Activated CD4-positive, alpha-beta T cell treated with anti-CD3 and anti-CD28 coated beads for 1 hour (primary cell): ENCODE measurements around the gene RAC3.

Experiments used
- DNase-seq: peaks from one replicate; pipeline ENCODE4 v3.0.0-alpha.2; 2020

The RAC3 gene

DNA sequence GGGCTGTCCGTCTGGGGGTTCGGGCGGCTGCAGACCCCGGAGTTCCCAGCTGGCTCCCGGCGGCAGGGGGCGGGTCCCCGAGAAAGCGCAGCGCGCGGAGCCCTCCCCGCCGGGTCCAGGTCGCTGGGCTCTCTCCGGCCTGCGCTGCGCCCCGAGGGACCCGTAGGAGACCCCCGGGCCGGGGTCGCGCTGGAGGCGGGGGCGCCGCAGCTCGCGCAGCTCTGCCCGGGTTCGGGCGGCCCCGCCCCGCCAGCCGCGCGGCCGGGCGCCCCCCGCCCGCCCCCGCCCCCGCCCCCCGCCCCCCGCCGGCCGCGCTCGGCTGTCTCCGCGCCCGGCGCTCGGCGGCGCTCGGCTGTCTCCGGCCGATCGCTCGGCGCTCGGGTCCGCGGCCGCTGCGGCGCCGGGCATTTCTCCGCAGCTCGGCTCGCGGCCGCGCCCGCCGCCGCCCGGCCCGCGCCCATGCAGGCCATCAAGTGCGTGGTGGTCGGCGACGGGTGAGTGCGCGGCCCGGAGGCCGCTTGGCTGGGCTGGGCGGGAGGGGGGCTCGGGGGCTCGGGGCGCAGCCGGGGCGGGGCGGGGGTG lies at the start of gene RAC3:
Gene RAC3 (plus strand): TSS at position 376 of the 582 bp plus-strand sequence. CDS start 84 bp downstream, at position 460.
- DNase-seq, result no peak

DNA sequence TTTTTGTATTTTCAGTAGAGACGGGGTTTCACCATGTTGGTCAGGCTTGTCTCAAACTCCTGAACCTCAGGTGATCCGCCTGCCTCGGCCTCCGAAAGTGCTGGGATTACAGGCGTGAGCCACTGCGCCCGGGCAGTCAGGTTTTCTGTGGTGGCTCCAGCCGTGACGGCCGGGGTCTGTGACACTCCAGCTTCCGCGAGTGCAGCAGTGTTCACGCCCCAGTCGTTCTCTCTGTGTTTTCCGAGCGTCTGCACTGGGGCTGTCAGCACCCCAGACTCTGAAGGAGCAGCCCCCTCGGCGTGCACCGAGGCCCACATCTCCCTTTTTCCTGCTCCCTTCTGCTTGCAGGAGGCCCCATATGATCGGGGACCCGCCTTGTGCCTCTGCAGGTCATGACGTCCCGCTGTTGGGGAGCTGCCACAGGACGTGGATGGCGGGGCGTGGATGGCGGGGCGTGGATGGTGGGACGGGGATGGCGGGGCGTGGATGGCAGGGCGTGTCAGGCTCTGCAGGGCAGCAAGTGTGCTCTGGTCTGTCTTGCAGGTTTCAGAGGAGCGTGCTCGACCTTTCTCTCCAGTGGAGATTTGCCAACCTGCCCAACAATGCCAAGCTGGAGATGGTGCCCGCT lies 48.4 kb upstream of the RAC3 start:
- no peak for DNase-seq

DNA sequence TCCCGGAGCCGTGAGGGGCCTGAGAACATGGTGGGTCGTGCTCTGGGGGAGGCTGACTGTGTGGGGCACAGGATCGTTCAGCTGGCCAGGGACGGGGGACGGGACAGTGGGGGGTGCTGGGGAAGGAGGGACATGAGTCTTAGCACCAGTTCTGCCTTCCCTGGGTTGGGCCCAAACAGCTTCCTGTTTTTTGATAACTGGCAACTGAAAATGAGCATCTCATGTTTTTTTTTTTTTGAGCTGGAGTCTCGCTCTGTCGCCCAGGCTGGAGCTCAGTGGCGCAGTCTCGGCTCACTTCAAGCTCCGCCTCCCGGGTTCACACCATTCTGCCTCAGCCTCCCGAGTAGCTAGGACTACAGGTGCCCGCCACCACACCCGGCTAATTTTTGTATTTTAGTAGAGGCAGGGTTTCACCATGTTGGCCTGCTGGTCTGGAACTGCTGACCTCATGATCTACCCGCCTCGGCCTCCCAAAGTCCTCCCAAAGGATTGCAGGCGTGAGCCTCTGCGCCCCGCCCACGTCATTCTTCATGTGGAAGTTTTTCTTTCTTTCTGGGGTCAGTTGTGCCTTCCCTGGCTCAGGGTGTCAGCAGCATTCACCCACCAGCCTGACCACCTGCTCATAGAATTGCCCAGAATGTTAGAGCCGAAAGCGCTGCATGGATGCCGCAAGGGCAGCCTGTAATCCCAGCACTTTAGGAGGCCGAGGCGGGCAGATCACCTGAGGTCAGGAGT lies 47.7 kb upstream of the RAC3 start:
- DNase-seq, result no peak

DNA sequence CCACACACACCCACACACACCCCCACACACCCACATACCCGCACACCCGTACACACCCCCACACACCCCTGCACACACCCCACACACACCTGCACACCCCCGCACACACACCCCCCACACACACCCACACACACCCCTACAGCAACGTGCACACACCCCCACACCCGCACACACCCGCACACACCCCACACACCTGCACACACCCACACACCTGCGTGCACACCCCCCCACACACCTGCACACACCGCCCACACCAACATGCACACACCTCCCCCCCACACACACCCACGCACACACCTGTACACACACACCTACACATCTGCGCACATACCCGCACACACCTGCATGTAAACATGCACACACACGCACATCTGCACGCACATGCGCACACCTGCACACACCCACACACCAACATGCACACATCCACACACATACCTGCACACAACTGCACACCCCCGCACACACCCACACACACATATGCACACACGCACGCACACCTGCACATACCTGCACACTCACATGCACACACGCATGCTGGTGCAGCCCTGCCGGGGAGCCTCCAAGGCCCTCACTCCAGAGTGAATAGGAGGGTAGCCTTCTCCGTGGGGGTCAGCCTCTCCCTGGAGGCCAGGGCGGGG lies 46.6 kb upstream of the RAC3 start:
- no peak for DNase-seq

DNA sequence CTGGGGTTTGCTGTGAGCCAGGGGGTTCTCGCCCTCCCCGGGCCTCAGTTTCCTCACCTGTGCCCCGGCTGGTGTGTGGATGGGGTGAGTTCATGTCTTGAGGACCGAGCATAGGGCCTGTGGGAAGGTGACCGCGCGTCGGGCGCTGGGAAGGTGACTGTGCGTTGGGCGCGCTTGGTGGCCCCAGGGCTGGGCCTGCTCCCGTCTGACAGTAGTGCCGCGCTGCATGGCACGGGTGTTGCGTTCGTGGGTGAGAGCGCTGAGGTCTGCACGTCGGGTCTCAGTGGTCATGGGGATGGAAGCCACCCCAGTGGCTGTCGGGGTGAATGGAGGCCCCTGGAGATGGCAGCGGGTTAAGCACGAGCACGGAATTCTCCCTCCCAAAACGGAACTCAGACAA lies 44.9 kb upstream of the RAC3 start:
- DNase-seq, result no peak

DNA sequence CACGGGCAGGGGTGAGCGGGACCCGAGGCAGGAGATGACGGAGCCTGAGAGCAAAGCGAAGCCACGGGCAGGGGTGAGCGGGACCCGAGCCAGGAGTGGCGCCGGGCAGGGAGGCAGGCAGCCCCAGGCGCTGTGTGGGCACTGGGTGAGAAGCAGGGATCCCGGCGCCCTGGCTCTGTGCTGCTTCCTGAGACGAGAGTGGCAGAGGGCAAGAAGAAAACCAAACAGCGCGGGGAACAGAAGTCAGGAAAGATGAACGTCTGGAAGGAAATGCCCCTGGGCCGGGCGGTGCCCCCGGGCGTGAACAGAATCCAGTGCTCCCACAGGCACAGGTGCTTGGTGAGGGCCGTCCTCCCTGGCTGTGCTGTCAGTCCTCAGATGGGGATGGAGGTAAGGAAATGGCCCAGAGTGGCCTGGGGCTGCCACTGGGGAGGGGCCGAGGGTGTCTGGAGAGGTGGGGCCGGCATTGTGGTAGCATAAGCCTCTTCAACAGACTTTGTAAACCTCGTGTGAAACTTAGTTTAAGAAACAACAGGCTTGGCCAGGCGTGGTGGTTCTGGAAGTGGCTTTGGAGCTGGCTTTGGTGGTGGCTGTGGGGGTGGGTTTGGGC lies 44.2 kb upstream of the RAC3 start:
- DNase-seq, result no peak

DNA sequence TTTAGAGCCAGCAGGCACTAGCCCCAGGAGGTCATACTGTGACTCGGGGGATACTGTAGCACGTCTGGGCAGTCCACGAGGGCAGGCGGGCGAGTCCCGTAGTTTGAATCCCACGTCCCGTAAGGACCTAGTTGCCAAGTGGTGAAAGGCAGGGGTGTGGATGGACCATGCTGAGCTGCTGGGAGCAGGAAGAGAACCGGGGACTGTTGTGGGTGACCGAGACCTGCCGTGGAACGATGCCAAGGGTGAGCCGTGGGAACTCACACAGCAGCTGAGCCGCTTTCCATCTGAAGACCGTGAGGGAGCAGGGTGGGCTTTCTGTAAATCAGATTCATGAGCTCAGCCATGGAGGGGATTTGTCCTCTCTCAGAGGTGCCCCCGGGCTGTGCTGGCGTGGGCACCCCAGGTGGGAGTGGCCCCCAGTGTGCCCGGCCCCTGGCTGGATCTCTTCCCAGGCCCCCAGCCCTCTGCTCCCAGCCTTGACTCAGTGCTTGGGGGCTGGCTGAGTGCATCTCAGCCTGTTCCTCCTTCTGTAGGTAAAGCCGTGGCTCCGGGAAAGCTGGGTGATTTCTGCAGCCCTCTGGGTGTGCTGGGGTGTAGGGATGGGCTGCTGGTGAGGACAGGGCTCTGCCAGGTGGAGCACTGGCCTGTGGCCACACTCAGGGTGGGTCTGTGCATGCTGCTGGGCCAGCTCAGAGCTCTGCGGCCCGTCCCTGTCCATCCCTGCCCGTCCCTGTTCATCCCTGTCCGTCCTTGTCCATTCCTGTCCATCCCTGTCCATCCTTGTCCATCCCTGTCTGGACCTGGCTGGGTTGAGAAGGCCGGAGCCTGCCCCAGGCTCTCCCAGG lies 40.4 kb upstream of the RAC3 start:
- DNase-seq, result no peak

DNA sequence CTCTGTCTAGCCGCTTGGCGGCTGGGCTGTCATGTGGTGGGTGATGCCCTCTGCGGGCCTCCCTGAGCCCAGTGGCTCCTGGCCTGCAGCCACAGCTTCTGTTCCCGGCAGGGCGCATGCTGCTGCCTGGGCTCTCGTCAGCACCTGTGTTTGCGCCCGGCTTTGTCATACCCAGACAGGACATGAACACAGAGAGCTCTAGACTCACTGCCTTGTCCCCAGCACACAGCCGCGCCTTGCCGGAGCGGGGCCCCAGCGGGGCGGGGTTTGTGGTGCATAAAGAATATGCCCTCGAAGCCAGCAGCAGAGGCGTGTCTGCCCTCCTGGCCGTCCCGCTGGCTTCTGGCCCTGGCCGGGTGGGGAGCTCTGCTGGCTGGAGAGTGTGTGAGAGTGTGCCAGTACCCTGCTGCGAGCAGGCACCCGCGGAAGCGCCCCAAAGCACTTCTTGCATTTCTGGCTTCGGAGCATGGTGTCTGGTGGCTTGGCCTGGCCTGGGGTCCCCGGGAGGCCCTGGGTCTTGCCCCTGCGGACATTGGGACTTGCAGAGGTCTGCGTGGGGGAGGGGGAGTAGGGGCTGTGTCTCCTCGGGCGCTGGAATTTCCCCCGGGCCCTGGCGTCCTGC lies 39.7 kb upstream of the RAC3 start:
- no peak for DNase-seq

DNA sequence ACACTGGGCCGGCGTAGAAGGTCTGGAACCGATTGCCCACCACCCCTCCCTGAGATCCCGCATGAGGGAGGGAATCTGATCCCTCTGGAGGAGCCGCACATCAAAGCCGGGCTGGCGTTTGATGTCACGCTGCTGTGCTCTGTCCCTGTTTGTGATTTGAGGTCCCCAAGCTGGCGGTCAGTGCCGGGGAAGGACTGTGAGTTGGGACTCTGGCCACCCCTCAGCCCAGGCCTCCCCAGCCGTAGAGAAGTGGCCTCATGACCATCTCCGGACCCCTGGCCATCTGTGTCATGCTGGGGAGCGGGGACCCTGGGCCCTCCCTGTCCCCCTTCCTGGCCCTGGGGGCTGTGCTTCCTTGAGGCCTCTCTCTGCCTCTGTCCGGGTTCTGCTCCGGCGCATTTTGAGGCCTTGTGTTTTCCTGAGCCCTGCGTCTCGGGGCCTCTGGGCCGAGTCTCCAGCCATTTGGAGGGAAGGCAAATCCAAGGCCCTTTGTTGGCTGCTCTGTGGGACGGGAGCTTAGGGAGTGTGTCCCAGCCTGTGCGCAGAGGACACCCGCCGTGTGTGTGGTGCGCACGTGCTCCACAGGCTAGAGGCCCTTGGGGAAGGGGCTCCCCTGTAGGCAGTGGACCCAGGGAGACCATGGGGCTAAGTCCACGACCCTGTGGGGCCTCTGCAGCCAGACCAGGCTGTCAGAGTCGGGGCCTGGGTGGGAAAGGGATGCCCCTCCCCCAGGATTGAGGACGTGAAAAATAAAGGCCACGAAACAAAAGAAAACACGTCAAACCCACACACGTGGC lies 39.0 kb upstream of the RAC3 start:
- no peak for DNase-seq

DNA sequence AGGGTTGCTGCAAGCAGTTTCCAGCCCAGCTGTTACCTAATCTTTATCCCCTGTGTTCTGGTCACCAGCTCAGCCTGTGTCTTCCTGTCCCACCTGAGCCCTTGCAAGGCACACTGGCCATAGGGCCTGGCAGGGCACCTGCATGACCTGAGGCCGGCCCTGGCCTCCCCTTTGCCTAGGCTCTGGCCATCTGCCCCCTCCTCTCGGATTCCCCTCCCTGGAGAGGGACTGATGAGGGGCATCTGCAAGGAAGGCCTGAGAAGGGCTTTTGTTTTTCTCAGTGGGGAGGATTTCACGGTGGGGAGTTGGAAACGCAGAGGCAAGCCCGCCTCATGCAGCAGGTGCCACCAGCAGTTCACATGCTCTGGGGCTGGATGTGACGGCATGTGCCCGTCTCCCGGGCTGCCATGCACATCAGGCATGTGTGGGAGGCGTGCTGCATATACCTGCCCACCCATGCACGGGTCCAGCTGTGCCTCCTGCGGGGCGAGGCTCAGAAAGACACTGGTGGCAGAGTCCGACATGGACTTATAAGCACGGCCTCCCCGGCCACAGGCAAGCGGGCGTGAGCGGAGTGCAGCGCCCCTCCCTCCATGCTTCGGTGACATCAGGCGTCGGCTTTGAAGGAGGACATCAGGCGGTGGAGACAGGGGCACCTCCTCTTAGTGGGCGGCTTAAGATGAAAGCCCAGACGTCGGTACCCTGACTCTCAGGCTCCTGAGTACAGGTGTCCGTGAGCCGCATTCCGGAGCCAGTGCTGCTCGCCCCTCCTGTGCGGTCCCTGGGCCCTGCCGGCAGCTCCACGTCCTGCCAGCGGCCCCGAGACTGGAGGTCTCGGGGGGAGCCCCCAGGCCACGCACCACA lies 37.5 kb upstream of the RAC3 start:
- DNase-seq, result no peak

DNA sequence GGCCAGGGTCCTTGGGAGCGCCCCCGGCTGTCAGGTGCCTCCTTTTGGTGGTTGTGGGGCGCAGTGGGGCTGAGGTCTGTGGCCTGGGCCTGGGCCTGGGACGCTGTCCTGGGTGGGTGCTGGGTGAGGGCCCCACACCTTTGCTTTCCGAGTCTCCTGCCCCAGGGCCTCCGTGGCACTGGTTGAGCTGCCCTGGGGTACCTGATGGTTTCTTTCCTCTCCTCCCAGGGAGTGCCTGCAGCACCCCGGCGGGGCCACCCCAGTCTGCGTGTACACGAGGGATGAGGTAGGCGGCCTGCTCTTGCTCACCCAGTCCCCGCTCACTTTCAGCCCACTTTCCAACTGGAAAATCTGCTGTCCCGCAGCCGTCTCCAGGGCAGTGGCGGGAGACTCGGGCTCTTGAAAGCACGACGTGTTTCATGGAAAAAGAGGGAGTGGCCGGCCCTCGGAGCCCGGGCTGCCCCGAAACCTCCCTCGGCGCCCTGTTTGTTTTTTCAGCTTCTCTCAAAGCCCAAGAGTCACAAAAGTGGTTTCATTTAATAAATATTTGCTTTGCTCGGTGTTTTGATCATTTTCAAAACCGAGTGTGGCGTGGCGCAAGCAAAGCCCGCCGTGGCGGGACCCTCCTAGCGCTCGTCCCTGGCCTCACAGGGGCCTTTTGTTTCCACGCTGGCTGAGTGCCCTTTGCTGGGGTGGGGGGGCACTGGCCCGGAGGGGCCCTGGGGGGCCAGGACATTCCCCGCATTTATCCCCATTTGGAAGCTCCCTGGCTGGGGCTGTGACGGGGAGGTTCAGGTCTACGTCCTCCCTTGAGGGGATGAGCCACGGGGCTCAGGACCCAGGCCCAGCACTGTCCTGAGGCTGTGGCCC lies 36.6 kb upstream of the RAC3 start:
- no peak for DNase-seq

DNA sequence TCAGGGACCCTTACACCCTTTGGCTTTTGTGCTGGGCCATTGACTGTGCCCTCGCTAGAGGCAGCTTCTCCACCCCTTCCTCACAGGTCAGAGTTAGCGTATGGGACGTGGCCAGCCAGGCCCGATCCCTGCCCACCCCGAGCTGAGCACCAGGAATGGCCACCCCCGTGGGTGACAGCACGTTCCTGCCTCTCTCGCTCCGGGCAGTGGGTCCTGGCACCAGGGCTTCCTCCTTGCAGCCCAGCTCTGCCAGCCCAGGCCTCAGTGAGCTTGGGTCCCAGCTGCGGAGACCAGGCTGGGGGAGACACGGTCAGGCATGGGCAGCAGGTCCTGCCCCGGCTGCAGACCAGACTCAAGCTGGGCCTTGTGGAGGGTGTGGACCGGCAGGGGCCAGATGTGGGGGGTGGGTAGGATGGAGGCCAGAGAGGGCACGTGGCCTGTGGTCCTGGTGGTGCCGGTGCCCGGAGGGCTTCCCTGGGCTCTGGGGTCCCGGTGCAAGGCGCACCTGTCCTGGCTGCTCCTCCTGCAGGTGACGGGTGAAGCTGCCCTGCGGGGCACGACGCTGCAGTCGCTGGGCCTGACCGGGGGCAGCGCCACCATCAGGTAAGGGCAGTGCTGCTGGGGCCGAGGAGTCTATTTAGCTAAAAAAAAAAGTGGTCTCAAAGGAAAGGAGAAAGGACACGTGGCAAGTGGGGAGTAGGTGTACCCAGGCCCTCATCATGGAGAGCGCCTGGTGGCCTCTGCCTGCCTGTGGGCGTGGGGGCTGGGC lies 35.8 kb upstream of the RAC3 start:
- no peak for DNase-seq

DNA sequence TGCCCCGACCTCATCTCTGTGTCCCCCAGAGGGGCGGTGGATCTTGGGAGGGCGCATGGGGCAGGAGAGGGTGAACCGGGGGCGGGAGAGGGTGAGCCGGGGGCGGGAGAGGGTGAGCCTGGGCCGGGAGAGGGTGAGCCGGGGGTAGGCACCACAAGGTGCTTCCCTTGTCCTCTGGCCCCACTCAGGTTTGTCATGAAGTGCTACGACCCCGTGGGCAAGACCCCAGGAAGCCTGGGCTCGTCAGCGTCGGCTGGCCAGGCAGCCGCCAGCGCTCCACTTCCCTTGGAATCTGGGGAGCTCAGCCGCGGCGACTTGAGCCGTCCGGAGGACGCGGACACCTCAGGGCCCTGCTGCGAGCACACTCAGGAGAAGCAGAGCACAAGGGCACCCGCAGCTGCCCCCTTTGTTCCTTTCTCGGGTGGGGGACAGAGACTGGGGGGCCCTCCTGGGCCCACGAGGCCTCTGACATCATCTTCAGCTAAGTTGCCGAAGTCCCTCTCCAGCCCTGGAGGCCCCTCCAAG lies 35.2 kb upstream of the RAC3 start:
- DNase-seq, result no peak

DNA sequence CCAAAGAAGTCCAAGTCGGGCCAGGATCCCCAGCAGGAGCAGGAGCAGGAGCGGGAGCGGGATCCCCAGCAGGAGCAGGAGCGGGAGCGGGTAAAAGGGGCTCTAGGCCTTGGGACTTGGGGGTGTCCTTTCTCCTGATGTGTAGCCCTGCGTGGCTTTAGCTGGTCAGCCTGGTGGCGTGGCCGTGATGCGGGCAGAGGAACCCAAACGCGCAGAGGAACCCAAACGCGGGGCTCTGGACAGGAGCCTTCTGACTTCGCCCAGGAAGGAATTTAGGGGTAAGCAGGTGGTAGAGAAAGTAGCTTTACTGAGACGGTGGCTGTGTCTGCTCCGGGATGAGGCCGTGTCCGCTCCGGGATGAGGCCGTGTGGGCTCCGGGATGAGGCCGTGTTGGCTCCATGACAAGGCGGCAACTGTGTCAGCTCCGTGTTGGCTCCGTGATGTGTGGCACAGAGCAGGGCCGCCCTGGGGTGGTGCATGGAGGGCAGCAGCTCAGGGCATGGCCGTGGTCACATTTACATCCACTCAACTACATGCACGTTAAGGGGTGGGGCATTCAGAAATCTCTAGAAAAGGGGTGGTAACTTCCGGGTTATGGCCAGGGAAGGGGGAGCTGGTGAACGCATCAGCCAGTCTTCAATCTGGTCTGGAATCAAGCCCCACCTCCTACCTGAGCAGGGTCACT lies 34.6 kb upstream of the RAC3 start:
- no peak for DNase-seq

DNA sequence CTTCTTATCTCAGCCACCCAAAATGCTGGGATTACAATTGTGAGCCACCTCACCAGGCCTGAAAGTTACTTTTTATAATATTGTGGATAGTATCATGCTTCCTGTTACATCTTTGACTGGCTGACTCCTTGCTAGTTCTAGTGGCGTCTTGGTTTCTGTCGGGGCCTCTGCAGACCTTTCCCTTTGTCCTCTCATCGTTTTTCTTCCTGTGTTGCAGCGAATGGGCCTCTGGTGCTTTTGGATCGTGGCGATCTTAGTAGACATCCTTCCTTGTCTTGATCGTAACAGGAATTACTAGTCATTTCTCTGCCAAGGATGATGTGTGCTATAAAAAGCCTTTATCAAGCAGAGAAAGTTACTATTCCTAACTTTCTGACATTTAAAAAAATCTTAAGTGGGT lies 33.3 kb upstream of the RAC3 start:
- no peak for DNase-seq

DNA sequence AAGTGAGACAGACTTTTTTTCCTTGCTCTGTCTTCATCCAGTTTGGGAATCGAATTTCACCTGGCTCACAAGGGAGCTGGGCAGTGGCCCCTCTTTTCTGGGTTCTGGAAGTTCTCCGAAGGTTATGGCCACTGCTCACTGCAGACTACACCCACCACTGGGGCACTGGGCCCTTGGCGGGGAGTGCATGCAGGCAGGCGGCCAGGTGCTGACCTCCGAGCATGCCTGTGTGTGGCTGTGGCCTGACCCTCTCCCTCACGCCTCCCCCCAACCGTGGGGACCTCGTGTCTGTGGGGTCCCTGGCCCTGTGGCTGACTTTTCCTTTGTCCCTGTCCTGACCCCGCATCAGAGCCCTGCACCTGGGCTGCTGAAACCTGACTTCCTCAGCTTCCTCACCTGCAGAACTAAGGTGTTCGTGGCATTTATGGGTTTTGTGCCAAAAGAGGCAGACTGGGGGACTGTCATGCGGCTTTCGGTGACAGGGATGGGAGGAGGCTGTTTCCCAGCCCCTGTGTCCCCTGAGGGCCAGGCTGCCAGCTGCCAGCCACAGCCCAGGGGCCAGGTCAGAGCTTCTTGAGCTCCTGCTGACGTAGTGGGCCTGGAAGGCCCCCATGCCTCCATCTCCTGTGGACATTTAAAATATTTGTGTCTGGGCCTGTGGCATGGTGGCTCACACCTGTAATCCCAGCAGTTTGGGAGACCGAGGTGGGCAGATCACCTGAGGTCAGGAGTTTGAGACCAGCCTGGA lies 32.6 kb upstream of the RAC3 start:
- DNase-seq, result no peak

DNA sequence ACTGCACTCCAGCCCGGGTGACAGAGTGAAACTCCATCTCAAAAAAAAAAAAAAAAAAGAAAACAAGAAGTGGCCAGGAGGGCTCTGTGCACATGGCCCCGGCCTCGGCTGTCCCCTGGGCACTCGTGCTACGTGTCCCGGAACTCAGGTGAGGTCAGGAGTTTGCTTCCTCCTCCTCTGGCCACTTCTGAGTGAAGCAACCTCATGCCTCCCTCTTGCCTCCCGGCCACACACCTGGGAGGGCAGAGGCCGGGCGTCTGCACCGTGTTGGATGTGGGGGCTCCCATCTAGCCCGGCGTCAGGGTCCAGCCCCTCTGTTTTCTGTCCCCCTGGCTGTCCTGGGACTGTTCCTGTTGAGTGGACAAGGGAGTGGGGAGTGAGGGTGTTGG lies 31.9 kb upstream of the RAC3 start:
- no peak for DNase-seq
